Right hindlimb (tissue), 1 donor: ENCODE data around the gene OBSL1.

Source experiments
- DNase-seq: peaks from one replicate; pipeline ENCODE4 v3.0.0-alpha.2; 2018

Gene OBSL1

GRCh38 chr2:219565130-219566080 is 5.9 kb downstream of the OBSL1 start:
- DNase-seq = no peak

- DNase-seq = no peak
Measured at GRCh38 chr2:219563271-219563928, 7.9 kb downstream of the OBSL1 start.

- no peak for DNase-seq
Measured at GRCh38 chr2:219562049-219563020, 9.0 kb downstream of the OBSL1 start.

- no peak for DNase-seq
Measured at GRCh38 chr2:219561179-219562048, 9.9 kb downstream of the OBSL1 start.

- DNase-seq = no peak
Measured at GRCh38 chr2:219560893-219561178, 10.5 kb downstream of the OBSL1 start.

GRCh38 chr2:219560037-219560892 is 11.1 kb downstream of the OBSL1 start:
- no peak for DNase-seq

- no peak for DNase-seq
Measured at GRCh38 chr2:219559156-219559915, 12.0 kb downstream of the OBSL1 start.

GRCh38 chr2:219557791-219558785 is 13.3 kb downstream of the OBSL1 start:
- DNase-seq = no peak

- no peak for DNase-seq
Measured at GRCh38 chr2:219557320-219557719, 14.0 kb downstream of the OBSL1 start.

- no peak for DNase-seq
Measured at GRCh38 chr2:219556413-219556812, 14.9 kb downstream of the OBSL1 start.

- no peak for DNase-seq
Measured at GRCh38 chr2:219555956-219556355, 15.4 kb downstream of the OBSL1 start.

- DNase-seq = no peak
Measured at GRCh38 chr2:219554350-219554749, 17.0 kb downstream of the OBSL1 start.

- no peak for DNase-seq
Measured at GRCh38 chr2:219553463-219553963, 17.8 kb downstream of the OBSL1 start.

GRCh38 chr2:219553168-219553417 is 18.2 kb downstream of the OBSL1 start:
- DNase-seq = no peak

- DNase-seq = peak; percentile 94
Measured at GRCh38 chr2:219552382-219553167, 18.8 kb downstream of the OBSL1 start.

GRCh38 chr2:219551441-219552381 is 19.6 kb downstream of the OBSL1 start:
- no peak for DNase-seq

- DNase-seq = no peak
Measured at GRCh38 chr2:219549619-219550018, 21.7 kb downstream of the OBSL1 start.
